ENCODE data around the gene GABRD.

DNA sequence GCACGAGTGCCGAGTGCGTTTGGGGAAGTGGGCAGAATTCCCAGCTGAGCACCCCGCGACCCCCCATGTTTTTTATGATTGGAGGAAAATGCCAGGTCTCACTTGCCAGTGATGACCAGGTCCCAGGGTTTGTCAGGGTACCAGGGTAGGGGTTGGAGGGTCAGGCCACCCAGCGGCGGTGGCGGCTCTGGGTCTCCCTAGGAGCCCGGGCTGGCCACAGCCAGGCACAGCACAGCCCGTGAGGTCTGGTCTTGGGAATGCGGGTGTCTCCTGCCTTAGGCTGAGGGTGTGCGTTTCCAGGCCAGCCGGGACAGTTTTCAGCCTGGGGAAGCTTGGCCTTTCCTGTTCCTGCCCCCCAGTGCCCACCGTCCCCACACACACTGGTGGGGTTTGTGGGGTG is 53.7 kb downstream of the GABRD start:
- TF ChIP-seq, protein P1, sequence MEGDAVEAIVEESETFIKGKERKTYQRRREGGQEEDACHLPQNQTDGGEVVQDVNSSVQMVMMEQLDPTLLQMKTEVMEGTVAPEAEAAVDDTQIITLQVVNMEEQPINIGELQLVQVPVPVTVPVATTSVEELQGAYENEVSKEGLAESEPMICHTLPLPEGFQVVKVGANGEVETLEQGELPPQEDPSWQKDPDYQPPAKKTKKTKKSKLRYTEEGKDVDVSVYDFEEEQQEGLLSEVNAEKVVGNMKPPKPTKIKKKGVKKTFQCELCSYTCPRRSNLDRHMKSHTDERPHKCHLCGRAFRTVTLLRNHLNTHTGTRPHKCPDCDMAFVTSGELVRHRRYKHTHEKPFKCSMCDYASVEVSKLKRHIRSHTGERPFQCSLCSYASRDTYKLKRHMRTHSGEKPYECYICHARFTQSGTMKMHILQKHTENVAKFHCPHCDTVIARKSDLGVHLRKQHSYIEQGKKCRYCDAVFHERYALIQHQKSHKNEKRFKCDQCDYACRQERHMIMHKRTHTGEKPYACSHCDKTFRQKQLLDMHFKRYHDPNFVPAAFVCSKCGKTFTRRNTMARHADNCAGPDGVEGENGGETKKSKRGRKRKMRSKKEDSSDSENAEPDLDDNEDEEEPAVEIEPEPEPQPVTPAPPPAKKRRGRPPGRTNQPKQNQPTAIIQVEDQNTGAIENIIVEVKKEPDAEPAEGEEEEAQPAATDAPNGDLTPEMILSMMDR (IDR thresholded peaks at IDR 0.05; ENCODE audit: insufficient read depth, low read depth, low read length), result no peak
- TF ChIP-seq EZH2 (IDR thresholded peaks at IDR 0.05; ENCODE audit: insufficient read depth, low read length), result no peak
